GM12878 (cell line): ENCODE results near the gene CLEC4G.

Source experiments
- CHD2 ChIP-seq: IDR thresholded peaks from 2 replicates; pipeline ENCODE4 v1.6.1; 2011; ENCODE audit warnings: low read depth, low read length, improper control_type of control experiment, borderline replicate concordance
- CTCF ChIP-seq, 3 experiments: IDR thresholded peaks in 2 of 3; conservative IDR thresholded peaks in 1 of 3; 2 replicates each; pipeline ENCODE4 v1.5.1; 2011; ENCODE audit warnings: low read depth in 3 of 3, low read length in 3 of 3, mild to moderate bottlenecking in 3 of 3, control low read depth in 2 of 3, moderate library complexity in 2 of 3, inconsistent platforms in 1 of 3, mixed read lengths in 1 of 3; ENCODE audit not compliant: control insufficient read depth in 2 of 3, insufficient read depth in 1 of 3; ENCODE audit errors: extremely low read depth in 1 of 3
- DPF2 ChIP-seq: fragments of 450-650 bp; IDR thresholded peaks from 2 replicates; pipeline ENCODE4 v1.6.1; 2017; ENCODE audit warnings: mild to moderate bottlenecking
- EZH2 ChIP-seq: IDR thresholded peaks from 2 replicates; pipeline ENCODE4 v1.6.1; 2012; ENCODE audit warnings: low read depth, mild to moderate bottlenecking, control low read depth, inconsistent platforms, low read length, borderline replicate concordance; ENCODE audit not compliant: control insufficient read depth
- KAT2A ChIP-seq: conservative IDR thresholded peaks from 2 replicates; pipeline ENCODE4 v1.6.1; 2011; ENCODE audit warnings: low read depth, low read length; ENCODE audit not compliant: control insufficient read depth
- POU2F2 ChIP-seq: IDR thresholded peaks from 3 replicates; pipeline ENCODE4 v1.6.1; 2011; ENCODE audit warnings: low read depth, mild to moderate bottlenecking, low read length, borderline replicate concordance
- ZNF207 ChIP-seq: fragments of 450-650 bp; IDR thresholded peaks from 2 replicates; pipeline ENCODE4 v1.6.1; 2014; ENCODE audit warnings: antibody characterized with exemption, mild to moderate bottlenecking, borderline replicate concordance

- no peak for TF ChIP-seq CTCF (IDR thresholded peaks at IDR 0.05 in 2 of 3, conservative IDR thresholded peaks at IDR 0.05 in 1 of 3; ENCODE audit: control insufficient read depth in 2 of 3, extremely low read depth in 1 of 3, insufficient read depth in 1 of 3, low read depth in 3 of 3, low read length in 3 of 3)
- no peak for TF ChIP-seq DPF2
- TF ChIP-seq KAT2A = no peak
- no peak for TF ChIP-seq CHD2
- no peak for TF ChIP-seq ZNF207
- TF ChIP-seq POU2F2 = no peak
- no peak for TF ChIP-seq EZH2
Observed at GRCh38 chr19:7779631-7780486, 47.9 kb upstream of the CLEC4G start.
